Calu3 (cell line): Measurements from ENCODE around the gene MCF2L. TPM values are rescaled to one million over a fixed set of nuclear protein-coding genes. Genes with fewer than 3 reads are reported as not detected.
A peak's percentile ranks its signal among the peaks of the same experiment; 100 is the strongest.

Source experiments
- BruUV-seq: library from RNA; stranded (reverse); fragments of 400-500 nt; replicated peaks from 2 replicates; lab custom pipeline; 2021; lab: Mats Ljungman, UMichigan
- CTCF ChIA-PET: fragments of 300-600 bp; sonication (Branson Sonifier 250); formaldehyde crosslinking; loops from one replicate; lab custom pipeline; 2022; ENCODE audit warnings: antibody characterized with exemption; lab: Charles Lee
- DNase-seq: peaks from one replicate; pipeline ENCODE4 v3.0.0; 2022
- H3K27ac Mint-ChIP-seq: one replicate; pipeline ENCODE4 v1.8.0; 2022; ENCODE audit warnings: mixed read lengths; ENCODE audit not compliant: unreplicated experiment
- H3K27me3 Mint-ChIP-seq: one replicate; pipeline ENCODE4 v1.8.0; 2022; ENCODE audit warnings: mixed read lengths; ENCODE audit not compliant: unreplicated experiment
- H3K36me3 Mint-ChIP-seq: one replicate; pipeline ENCODE4 v1.8.0; 2022; ENCODE audit warnings: mild to moderate bottlenecking, moderate library complexity, mixed read lengths; ENCODE audit not compliant: insufficient read depth, unreplicated experiment
- H3K4me1 Mint-ChIP-seq: one replicate; pipeline ENCODE4 v1.8.0; 2022; ENCODE audit warnings: mild to moderate bottlenecking, low read depth, mixed read lengths; ENCODE audit not compliant: unreplicated experiment
- H3K4me3 Mint-ChIP-seq: one replicate; pipeline ENCODE4 v1.8.0; 2022; ENCODE audit warnings: mild to moderate bottlenecking, low read depth, moderate library complexity, mixed read lengths; ENCODE audit not compliant: unreplicated experiment
- H3K9me3 Mint-ChIP-seq: one replicate; pipeline ENCODE4 v1.8.0; 2022; ENCODE audit warnings: low read depth, mixed read lengths; ENCODE audit not compliant: unreplicated experiment
- CTCF ChIP-seq: fragments of 200-600 bp; IDR thresholded peaks from one replicate; pipeline ENCODE4 v1.8.0; 2022; ENCODE audit warnings: antibody characterized with exemption; ENCODE audit not compliant: unreplicated experiment
- intact Hi-C: fragments of 100-400 bp; cut with micrococcal nuclease; formaldehyde crosslinking; loops from one replicate; pipeline ENCODE4 v1.10.0; 2022; ENCODE audit not compliant: unreplicated experiment
- total RNA-seq: library from RNA; stranded (reverse); gene quantifications from 2 replicates; pipeline ENCODE4 v1.2.3, GENCODE V29; 2022

The MCF2L gene
- total RNA-seq, 1 experiment from 2014 or later = 12.9 TPM

GRCh38 chr13:112990783-112991182, 21.8 kb downstream of the MCF2L start:
- no peak for TF ChIP-seq CTCF
- CTCF ChIA-PET = no interaction called here
- H3K27ac Mint-ChIP-seq = no peak overlapping the region
- peaks cover 7% of the 10 kb centered on the region for H3K27me3 Mint-ChIP-seq
- peaks cover 3% of the 10 kb centered on the region for H3K36me3 Mint-ChIP-seq
- H3K4me1 Mint-ChIP-seq = peaks cover 7% of the 10 kb centered on the region
- H3K4me3 Mint-ChIP-seq = no peak overlapping the region
- H3K9me3 Mint-ChIP-seq = no peaks in the 10 kb centered on the region
- peak; percentile 8 for DNase-seq
- intact Hi-C loops = no loop called here
- BruUV-seq = no TSS peak

GRCh38 chr13:112991609-112992008, 22.6 kb downstream of the MCF2L start:
- no TSS peak for BruUV-seq
- Mint-ChIP-seq H3K4me1 (peaks cover 7% of the 10 kb centered on the region), H3K36me3 (peaks cover 3% of the 10 kb centered on the region), H3K27me3 (peaks cover 7% of the 10 kb centered on the region), H3K4me3 (no peak overlapping the region), H3K9me3 (no peaks in the 10 kb centered on the region), H3K27ac (no peak overlapping the region)
- intact Hi-C loops = no loop called here
- CTCF ChIA-PET = no interaction called here
- no peak for DNase-seq
- no peak for TF ChIP-seq CTCF

GRCh38 chr13:112992931-112993680, 24.1 kb downstream of the MCF2L start:
- no TSS peak for BruUV-seq
- no peaks in the 10 kb centered on the region for H3K9me3 Mint-ChIP-seq
- peaks cover 3% of the 10 kb centered on the region for H3K36me3 Mint-ChIP-seq
- no peak for TF ChIP-seq CTCF
- no peak overlapping the region for H3K4me3 Mint-ChIP-seq
- H3K4me1 Mint-ChIP-seq = peaks cover 7% of the 10 kb centered on the region
- no peak for DNase-seq
- intact Hi-C loops = no loop called here
- no peak overlapping the region for H3K27ac Mint-ChIP-seq
- CTCF ChIA-PET = interaction anchor here (0.9 kb wide), 1 partner anchor 8 kb away, joined by 4 read pairs; no protein-coding TSS in a partner anchor
- peaks cover 7% of the 10 kb centered on the region for H3K27me3 Mint-ChIP-seq

- H3K36me3 Mint-ChIP-seq = peaks cover 3% of the 10 kb centered on the region
- H3K4me1 Mint-ChIP-seq = peaks cover 7% of the 10 kb centered on the region
- H3K4me3 Mint-ChIP-seq = peak overlapping the region; percentile 67
- no peaks in the 10 kb centered on the region for H3K9me3 Mint-ChIP-seq
- CTCF ChIA-PET = interaction anchor here (0.9 kb wide), 1 partner anchor 9 kb away, joined by 4 read pairs; no protein-coding TSS in a partner anchor
- BruUV-seq = no TSS peak
- no peak for TF ChIP-seq CTCF
- peaks cover 7% of the 10 kb centered on the region for H3K27me3 Mint-ChIP-seq
- intact Hi-C loops = no loop called here
- no peak overlapping the region for H3K27ac Mint-ChIP-seq
- no peak for DNase-seq
Measured at GRCh38 chr13:112994084-112994780, 25.2 kb downstream of the MCF2L start.
